GM21528 (cell line): ENCODE results near the gene SERPINA6.
"Not testable (repeated sequence)": the region's sequence is repeated elsewhere in the genome, so short reads cannot be mapped to it uniquely, and the experiment has no call there.

Experiments
- ATAC-seq: cut with Tn5 transposase; IDR thresholded peaks from one replicate; pipeline ENCODE4 v1.9.1; 2021; ENCODE audit warnings: mild to moderate bottlenecking, moderate library complexity; ENCODE audit not compliant: unreplicated experiment, low FRiP score

SERPINA6 gene

DNA sequence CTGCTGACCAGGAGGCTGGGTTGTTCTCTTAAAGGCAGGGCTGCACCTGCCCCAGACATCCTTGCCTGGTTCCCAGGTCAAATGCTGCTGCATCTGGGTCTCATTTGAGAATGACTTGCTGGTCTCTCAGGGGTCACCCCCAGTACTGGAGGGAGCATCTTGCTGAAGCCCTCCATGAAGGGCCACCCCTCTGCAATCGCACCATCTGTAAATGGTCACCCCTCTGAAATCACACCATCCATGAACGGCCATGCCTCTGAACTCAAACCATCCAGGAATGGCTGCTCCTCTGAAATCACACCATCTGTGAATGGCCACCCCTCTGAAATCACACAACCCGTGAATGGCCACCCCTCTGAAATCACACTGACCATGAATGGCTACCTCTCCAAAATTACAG, 7.3 kb upstream of the SERPINA6 start:
- ATAC-seq: no peak

DNA sequence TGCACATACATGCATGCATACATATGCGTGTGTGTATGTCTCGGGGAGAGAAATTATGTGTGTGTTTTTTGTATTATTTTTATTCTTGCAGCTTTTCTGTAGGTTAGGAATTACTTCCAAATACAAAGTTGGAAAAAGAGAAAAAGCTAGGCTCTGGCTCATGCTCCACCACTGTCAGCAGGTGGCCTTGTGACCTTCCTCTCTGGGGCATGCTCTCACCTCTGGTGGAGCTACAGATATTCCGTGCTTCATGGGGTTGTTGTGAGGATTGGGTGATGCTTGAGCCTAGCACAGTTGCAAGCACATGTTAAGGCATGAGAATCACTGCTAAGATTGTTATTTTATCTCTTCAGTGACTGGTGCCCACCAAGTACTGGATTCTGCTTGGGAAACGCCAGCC, 6.7 kb upstream of the SERPINA6 start:
- ATAC-seq: no peak

DNA sequence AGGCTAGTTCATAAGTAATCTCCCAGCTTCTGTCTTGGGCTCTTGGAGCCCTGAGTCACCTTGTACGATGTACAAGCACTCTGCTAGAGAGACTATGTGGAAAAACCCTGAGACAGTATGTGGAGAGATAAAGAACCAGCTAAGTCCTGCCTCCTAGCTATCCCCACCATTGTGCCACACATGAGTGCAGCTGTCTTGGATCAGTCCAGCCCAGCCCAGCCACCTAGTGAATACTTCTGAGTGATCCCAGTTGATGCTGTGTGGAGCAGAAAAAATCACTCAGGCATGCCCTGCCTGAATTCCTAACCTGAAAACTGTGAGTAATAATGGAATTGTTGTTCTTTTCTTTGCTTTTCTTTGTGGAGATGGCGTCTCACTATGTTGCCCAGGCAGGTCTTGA, 5.1 kb upstream of the SERPINA6 start:
- no peak for ATAC-seq

DNA sequence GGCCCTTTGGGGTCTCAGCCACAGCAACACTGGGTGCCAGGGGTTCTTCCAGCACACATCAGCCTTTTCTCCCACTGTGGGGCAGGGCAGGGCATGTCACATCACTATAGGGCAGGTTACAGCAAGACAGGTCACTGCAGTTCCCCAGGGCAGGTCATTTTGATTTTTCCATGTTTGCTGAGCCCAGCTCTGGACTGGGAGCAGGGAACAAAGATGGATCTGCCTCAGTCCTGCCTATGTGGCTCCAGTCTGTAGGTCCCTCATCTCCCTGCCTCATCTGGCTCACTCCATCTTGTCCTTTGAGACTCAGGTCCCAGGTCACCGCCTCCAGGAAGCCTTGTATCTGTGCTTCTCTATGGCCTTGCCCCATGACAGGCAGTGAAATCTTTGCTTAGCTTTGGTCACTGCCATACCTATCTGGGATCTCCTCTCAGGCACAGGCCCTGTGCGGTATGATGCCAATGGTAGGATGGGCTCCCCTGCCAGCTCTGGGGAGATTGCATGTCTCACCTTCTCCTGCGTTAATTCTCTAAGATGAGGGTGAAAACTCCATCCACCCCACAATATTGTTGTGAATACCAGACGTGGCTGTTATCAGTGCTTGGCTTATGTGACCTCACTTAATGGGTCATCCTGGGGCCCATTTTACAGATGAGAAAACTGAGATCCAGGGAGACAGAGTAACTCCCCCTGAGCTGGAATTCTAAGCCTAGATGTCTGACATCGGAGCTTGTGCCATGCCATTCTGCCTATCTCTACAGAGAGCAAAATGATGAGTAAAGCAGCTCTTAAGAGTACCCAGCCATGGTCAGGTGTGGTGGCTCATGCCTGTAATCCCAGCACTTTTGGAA, 1.5 kb downstream of the SERPINA6 start:
- no peak for ATAC-seq

DNA sequence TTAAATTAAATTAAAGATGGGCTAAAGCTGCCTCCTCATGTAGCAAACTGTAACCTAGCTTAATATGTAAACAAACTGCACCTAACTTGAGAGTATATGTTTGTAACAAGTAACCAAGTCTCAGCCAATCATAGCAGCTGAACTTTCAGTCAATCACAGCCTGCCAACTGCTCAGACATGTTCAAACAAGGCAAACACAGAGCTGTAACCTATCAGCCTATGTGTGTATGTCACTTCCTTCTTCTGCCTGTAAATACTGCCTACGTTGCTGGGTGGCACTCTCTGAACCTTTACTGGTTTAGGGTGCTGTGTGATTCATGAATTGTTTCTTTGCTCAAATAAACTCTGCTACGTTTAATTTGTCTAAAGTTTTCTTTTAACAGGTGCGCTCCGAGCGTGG, 2.9 kb downstream of the SERPINA6 start:
- no peak for ATAC-seq

DNA sequence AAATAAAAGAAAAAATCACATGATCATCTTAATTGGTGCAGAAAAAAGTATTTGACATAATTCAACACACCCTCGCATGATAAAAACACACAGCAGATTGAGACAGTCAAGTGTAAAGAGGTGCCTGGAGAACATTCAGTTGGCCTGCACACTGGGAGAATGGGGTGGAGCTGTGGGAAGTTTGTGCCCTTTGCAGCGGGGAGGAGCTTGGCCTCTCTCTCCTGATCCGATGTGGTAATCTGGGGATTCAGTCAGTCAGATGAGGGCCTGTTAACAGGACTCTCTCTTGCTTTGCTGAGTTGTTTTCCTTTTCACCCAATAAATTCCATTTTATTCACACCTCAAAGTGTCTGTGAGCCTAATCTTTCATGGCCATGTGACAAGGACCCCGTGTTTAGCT, 5.9 kb downstream of the SERPINA6 start:
- no peak for ATAC-seq

DNA sequence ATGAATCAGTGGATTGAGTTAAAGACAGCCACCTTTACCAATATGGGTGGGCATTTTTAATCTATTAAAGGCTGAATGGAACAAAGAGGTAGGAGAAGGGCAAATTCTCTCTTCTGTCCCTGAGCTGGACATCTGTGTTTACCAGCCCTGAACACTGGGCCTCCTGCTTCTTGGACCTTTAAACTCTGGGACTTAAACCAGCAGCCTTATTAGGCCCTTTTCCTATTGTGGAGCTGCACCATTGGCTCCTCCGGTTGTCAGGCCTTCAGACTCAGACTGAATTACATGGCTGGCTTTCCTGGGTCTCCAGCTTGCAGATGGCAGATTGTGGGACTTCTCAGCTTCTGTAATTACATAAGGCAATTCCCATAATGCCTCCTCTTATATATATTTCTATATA, 6.4 kb downstream of the SERPINA6 start:
- no peak for ATAC-seq

DNA sequence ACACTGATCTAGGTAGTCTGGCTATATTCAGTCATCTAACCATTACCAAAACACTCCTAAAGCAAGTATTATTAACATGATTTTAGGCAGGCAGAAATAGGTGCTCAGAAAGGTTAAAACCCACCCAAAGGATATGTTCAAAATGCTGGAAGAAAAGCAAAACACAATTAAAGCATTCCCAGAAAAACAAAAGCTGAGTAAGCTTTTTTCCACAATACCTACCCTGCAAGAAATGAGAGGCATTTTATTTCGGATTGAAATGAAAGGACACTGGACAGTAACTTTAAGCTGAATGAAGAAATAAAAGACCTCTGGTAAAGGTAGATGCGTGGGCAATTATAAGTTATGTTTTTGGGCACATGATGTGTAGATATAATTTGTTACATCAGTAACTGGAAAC, 8.2 kb downstream of the SERPINA6 start:
- no peak for ATAC-seq

DNA sequence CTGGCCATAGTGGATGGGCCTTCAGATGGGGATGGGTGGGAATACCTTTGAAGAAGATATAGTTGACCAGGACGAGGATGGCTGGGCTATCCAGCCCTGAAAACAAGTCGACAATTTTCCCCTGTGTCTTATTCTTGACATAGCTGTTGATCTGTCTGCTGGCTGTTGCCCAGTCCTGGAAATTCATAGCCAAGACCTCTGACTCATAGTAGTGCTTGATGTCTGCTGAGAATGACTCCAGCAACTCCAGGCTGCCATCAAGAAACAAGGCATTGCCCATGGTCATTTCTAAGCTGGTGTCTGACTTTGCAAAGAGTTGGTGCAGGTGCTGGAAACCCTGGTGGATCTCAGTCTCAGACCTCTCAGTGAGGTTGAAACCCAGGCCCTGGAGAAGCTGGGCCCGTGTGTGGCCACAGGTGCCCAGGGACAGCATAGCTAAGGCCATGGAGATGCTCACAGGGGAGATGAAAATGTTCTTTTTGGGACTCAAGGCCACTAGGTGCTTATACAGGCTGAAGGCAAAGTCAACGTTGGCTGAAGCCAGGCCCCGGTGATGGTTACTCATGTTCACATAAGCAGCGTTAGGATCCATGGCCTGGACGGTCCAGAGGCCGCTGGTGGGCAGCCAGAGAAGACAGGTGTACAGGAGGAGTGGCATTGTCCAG, 9.0 kb downstream of the SERPINA6 start:
- no peak for ATAC-seq

DNA sequence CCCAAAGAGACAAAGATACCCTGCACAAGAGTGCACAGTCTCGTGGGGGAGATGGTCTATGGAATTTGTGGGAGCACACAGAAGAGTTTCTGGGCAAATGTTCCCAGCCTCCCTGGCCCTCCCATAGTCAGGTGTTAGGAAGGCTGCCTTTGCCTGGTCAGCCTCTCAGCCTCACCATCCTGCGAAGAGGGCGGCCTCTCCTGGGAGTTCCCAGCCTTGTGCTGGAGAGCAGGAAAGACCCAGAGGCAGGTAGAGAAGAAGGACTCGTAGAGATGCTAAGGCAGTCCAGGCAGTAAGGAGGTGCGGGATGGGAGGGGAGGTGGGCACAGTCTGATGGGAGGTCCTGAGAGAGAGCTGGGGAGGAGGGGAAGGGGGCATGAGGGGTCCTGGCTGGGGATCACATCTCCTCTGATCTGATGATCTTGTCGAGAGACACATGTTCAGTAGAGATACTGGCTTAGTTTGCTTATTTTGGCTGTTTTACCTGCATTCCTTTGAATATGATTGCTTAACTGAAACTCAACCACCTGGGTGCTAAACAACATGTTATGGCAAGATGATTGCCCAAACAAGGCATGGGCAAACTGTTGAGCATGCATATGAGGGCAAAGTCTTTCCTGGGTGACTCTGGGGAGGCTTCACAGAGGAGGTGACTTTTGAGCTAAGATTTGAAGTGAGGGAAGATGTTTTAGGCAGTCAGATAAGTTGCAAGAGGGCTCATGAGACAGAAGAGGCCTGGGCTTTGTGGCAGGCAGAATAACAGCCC, 10.5 kb downstream of the SERPINA6 start:
- no peak for ATAC-seq

DNA sequence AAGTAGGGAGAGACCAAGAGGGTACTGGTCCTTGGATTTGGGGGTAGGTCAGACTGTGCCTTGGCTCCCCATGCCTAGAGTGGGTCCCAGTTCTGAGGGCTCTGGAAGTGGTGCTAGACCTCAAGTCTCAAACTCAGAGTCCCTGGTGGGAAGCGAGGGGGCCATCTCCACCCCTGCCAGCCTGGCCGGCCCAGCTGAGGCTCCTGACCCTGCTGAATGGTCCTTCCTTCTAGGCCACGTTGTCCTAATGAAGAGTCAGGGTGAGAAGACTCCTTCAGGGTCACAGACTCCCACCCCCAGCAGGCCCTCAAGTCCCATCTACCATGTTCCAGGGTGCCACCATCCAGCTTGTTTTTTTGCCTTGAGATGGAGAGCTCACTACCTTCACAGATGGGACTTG, 12.9 kb downstream of the SERPINA6 start:
- ATAC-seq: no peak

DNA sequence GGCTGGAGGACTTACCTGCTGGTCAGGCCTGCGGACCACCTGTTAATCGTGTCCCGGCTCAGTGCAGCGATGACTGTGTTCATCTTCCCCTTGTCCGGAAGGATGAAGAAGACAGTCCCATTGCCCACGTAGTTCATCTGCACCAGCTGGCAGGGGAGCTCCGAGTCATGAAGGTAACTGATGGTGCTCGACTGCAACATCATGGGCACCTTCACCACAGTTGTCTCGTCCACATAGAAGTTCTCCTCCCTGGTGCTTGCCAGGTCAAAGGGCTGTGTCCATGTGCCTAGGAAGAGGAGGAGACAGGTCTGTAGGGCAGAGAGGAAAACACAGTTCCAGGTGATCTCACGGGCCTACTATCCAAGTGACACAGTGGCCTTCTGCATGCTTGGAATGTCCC, 13.4 kb downstream of the SERPINA6 start:
- no peak for ATAC-seq

DNA sequence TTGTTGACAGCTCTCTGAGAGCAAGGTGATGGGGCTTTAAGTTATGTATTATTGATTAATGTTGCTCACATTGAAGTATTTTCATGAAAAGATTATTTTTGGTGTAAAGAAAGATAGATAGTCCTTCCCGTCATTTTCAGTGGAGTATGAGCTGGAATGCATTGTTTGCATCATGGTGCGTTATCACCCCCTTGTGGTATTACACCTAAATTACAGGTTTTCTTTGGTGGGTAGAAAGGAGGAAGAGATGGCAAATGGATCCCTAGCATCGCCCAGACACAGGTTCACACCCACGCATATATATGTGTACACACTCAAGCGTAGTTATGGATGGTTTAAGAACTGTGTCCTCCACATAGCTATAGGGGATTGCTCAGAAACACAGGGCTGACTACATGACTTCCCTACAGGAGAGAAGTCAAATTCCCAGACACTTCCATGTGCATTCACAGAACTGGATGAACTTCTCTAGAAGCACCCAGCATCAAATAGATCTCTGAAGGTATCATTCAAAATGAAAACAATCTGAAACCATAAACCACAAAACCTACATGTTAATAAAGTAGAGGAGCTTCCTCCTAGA, 15.6 kb downstream of the SERPINA6 start:
- ATAC-seq: no peak

DNA sequence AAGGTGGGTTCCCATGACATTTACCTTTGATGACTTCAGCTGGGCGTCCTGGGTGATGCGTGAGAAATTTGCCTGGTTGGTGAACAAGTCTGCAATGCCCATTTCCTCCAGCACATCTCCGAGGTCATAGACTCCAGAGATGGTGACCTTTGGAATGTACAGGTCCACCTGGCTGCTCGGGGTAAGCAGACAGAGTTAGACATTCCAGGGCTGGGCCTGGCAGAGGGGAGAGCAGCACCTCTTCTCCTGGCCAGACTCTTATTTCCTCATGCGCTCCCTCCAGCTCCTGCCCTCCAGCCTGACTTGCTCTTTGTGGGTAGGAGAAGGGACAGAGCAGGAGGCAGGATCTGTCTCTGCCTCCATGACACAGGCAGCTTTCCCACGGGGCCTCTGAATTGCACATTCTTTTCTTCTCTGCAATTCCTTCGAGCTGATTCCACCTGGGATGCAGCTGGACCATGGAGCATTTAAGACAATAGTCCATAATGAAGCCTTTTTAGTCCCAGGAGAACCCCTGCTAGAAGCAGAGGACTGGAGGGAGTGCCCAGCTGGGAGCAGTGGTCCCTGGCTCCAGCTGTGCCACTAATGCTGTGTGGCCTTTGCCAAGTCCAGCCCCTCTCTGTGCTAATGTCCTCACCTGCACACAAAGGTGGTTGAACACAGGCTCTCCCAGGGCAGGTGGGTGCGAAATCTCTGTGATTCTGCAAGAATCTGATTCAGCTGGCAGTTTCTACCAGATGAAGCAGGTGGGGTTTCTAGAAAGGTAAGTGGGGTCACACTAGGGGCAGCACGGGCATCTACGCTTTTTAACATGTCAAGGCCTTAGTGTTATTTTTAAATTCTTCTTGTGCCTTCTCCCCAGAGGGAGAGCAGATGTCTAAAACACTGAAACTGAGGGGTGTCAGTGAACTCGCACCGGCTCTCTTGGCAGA, 16.8 kb downstream of the SERPINA6 start:
- no peak for ATAC-seq

DNA sequence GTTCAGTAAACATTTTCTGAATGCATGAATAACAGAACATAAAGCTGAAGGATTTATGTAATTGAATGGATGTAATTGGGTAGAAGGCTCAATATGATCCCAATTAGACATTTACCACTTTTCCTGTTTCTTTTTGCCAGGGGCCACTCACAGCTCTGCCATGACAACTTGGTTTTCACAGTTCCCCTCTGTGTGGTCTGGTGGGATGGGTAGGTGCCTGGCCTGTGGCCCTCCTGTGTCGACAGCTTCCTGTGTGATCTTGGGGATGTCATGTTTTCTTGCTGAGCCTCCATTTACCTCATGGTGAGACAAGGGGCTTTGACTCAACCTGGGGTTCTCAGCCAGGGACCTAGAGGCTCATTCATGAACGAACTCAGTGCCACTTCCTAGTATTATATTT, 17.5 kb downstream of the SERPINA6 start:
- ATAC-seq: no peak

DNA sequence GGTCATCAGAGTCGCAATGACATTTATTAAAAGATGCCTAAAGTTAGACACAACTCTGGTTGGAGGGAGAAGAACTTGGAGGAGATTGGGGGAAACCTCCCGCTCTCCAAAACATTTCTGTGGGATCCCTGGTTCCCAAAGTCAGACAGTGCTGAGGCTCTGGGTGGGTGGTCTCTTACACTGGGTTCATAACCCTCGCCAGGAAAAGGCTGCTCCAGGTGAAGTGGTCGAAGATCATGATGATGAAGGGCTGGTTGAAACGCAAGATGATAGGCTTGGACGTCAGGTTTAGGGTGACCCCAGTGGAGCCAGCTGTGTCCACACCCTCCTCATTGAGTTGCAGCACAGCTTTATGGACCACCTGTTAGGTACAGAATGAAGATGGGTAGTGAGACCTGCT, 18.9 kb downstream of the SERPINA6 start:
- no peak for ATAC-seq

DNA sequence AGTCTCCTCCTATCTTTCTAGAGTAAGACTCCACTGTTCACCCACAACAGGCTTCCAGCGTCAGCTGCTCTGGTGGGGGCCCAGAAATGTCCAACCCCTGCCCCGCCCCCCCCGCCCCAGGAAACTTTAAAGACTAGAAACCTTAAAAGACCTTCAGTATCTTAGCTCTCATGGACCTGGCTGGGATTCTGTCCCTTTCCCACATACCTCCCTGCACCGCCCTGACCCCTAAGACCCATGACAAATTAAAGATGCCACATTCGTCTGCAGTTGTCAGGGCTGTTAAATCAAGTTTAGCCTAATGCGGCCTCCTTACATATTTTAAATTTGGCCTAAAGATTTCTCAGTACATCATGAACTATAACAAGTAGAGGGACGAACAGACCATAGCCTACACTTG, 20.0 kb downstream of the SERPINA6 start:
- no peak for ATAC-seq

DNA sequence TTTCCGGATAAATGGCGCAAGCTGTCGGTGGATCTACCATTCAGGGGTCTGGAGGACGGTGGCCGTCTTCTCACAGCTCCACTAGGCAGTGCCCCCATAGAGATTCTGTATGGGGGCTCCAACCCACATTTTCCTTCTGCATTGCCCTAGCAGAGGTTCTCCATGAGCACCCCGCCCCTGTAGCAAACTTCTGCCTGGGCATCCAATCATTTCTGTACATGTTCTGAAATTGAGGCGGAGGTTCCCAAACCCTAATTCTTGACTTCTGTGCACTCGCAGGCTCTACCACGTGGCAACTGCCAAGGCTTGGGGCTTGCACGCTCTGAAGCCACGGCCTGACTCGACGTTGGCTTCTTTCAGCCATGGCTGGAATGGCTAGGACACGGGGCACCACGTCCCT, 25.0 kb downstream of the SERPINA6 start:
- ATAC-seq: no peak

DNA sequence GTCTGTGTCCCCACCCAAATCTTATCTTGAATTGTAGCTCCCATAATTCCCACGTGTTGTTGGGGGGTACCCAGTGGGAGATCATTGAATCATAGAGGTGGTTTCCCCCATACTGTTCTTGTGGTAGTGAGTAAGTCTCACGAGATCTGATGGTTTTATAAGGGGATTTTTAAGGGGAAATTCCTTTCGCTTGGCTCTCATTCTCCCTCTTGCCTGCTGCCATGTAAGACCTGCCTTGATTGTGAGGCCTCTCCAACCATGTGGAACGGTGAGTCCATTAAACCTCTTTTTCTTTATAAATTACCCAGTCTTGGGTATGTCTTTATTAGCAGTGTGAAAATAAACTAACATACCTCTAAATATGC, 27.0 kb downstream of the SERPINA6 start:
- not testable (repeated sequence) for ATAC-seq
